GM20000 (cell line): ENCODE measurements around the gene PXDC1.
"Not testable (repeated sequence)": the region's sequence is repeated elsewhere in the genome, so short reads cannot be mapped to it uniquely, and the experiment has no call there.

Source experiments
- DNase-seq: peaks from one replicate; pipeline ENCODE4 v3.0.0; 2012; ENCODE audit warnings: low spot score
- CTCF ChIP-seq: IDR thresholded peaks from 2 replicates; pipeline ENCODE4 v1.5.1; 2012; ENCODE audit warnings: mild to moderate bottlenecking, control low read depth; ENCODE audit errors: extremely low read depth, missing control alignments

Gene PXDC1

GRCh38 chr6:3723966-3724365, 27.5 kb downstream of the PXDC1 start:
- TF ChIP-seq CTCF, result no peak
- no peak for DNase-seq

GRCh38 chr6:3723251-3723650, 28.3 kb downstream of the PXDC1 start:
- no peak for TF ChIP-seq CTCF
- no peak for DNase-seq

- TF ChIP-seq CTCF, result no peak
Measured at GRCh38 chr6:3722785-3723184, 28.7 kb downstream of the PXDC1 start.

GRCh38 chr6:3721810-3722621, 29.5 kb downstream of the PXDC1 start:
- DNase-seq, result no peak
- no peak for TF ChIP-seq CTCF

More at GRCh38 chr6:3722785-3723184, 28.7 kb downstream of the PXDC1 start:
- DNase-seq, result no peak

- not testable (repeated sequence) for DNase-seq
Measured at GRCh38 chr6:3720770-3721169, 30.7 kb downstream of the PXDC1 start.

GRCh38 chr6:3719462-3720308, 31.8 kb downstream of the PXDC1 start:
- no peak for DNase-seq
- TF ChIP-seq CTCF, result no peak

- DNase-seq, result no peak
Measured at GRCh38 chr6:3718407-3718806, 33.1 kb downstream of the PXDC1 start.

More at GRCh38 chr6:3718407-3718806, 33.1 kb downstream of the PXDC1 start:
- TF ChIP-seq CTCF, result no peak
